Endodermal cell (in vitro differentiated cells): ENCODE results near the gene ITGA5. TPM values are rescaled to one million over a fixed set of nuclear protein-coding genes. Genes with fewer than 3 reads are reported as not detected.

Experiments used
- DNase-seq: peaks from one replicate; pipeline ENCODE4 v3.0.0-alpha.2; 2017
- H3K27ac ChIP-seq: 2 replicates; pipeline ENCODE4 v1.5.1; 2013; ENCODE audit warnings: mild to moderate bottlenecking, low read depth, low read length, moderate library complexity
- H3K27me3 ChIP-seq: 2 replicates; pipeline ENCODE4 v1.6.1; 2013; ENCODE audit warnings: mild to moderate bottlenecking, low read length, moderate library complexity; ENCODE audit not compliant: insufficient read depth, control insufficient read depth, poor library complexity, severe bottlenecking
- H3K36me3 ChIP-seq: 2 replicates; pipeline ENCODE4 v1.7.0; 2013; ENCODE audit warnings: mild to moderate bottlenecking, low read length, moderate library complexity; ENCODE audit not compliant: control insufficient read depth, insufficient read depth
- H3K4me1 ChIP-seq: one replicate; pipeline ENCODE4 v1.7.0; 2013; ENCODE audit warnings: low read length; ENCODE audit not compliant: control insufficient read depth, insufficient read depth
- H3K4me3 ChIP-seq: 2 replicates; pipeline ENCODE4 v1.5.1; 2013; ENCODE audit warnings: mild to moderate bottlenecking, low read length, moderate library complexity
- H3K9ac ChIP-seq: 2 replicates; pipeline ENCODE4 v1.6.1; 2013; ENCODE audit warnings: mild to moderate bottlenecking, low read length, moderate library complexity; ENCODE audit not compliant: poor library complexity, severe bottlenecking; ENCODE audit errors: extremely low read depth
- H3K9me3 ChIP-seq: 2 replicates; pipeline ENCODE4 v1.6.1; 2013; ENCODE audit warnings: mild to moderate bottlenecking, low read length, moderate library complexity; ENCODE audit not compliant: control insufficient read depth
- H3K27ac Mint-ChIP-seq: 2 replicates; pipeline ENCODE4 v1.8.0; 2020; ENCODE audit warnings: mixed read lengths
- H3K27me3 Mint-ChIP-seq: 2 replicates; pipeline ENCODE4 v1.8.0; 2021; ENCODE audit warnings: mild to moderate bottlenecking, mixed read lengths; ENCODE audit not compliant: insufficient read depth
- H3K36me3 Mint-ChIP-seq: 2 replicates; pipeline ENCODE4 v1.8.0; 2020; ENCODE audit warnings: low read depth, mixed read lengths
- H3K4me1 Mint-ChIP-seq: 2 replicates; pipeline ENCODE4 v1.8.0; 2020; ENCODE audit warnings: mixed read lengths
- H3K4me3 Mint-ChIP-seq: 2 replicates; pipeline ENCODE4 v1.8.0; 2020; ENCODE audit warnings: mild to moderate bottlenecking, moderate library complexity, mixed read lengths
- H3K9me3 Mint-ChIP-seq: 2 replicates; pipeline ENCODE4 v1.8.0; 2020; ENCODE audit warnings: mild to moderate bottlenecking, mixed read lengths
- CTCF ChIP-seq: fragments of 200-600 bp; sonication (generic); conservative IDR thresholded peaks from 2 replicates; pipeline ENCODE4 v1.5.0; 2021; ENCODE audit warnings: antibody characterized with exemption, mild to moderate bottlenecking
- WGBS, 2 experiments: methylation state at CpG; one replicate each; pipeline versions ENCODE4 v1.1.5 to v1.1.7; 2013; ENCODE audit warnings: missing lambda C conversion rate in 2 of 2, mixed read lengths in 1 of 2; ENCODE audit not compliant: insufficient coverage in 1 of 2, insufficient read length in 1 of 2; 5-methylcytosine and 5-hydroxymethylcytosine counted together
- total RNA-seq, 2 donors: library from RNA; stranded (reverse); fragmentation: NEBNext Ultra II Directional in 1 of 2; extraction: Animal tissue kit (Norgen Biotek cat#: 25700) in 1 of 2; gene quantifications; 2 replicates in 1 of 2; 3 replicates in 1 of 2; pipeline ENCODE4 v1.2.1, GENCODE V29; 2021

ITGA5 gene
- total RNA-seq, 2 donors from 2014 or later, result 189 to 243 TPM

GRCh38 chr12:54455760-54456469 lies 36.8 kb upstream of the ITGA5 start:
- no peak for TF ChIP-seq CTCF
- Histone ChIP-seq H3K27me3 (peaks cover 60% of the 10 kb centered on the region), H3K36me3 (no peaks in the 10 kb centered on the region), H3K9ac (no peak overlapping the region), H3K4me1 (no peaks in the 10 kb centered on the region), H3K9me3 (no peaks in the 10 kb centered on the region), H3K27ac (no peak overlapping the region), H3K4me3 (no peak overlapping the region)
- Mint-ChIP-seq H3K36me3 (no peaks in the 10 kb centered on the region), H3K4me3 (no peak overlapping the region), H3K9me3 (no peaks in the 10 kb centered on the region), H3K27ac (no peak overlapping the region), H3K4me1 (peaks cover 30% of the 10 kb centered on the region), H3K27me3 (peaks cover 97% of the 10 kb centered on the region)
- DNase-seq, result no peak

- Histone ChIP-seq H3K27me3 (peaks cover 77% of the 10 kb centered on the region), H3K9ac (no peak overlapping the region), H3K27ac (no peak overlapping the region), H3K4me1 (no peaks in the 10 kb centered on the region), H3K4me3 (no peak overlapping the region), H3K9me3 (no peaks in the 10 kb centered on the region), H3K36me3 (no peaks in the 10 kb centered on the region)
- peak overlapping the region; percentile 44 for H3K27ac Mint-ChIP-seq
- H3K27me3 Mint-ChIP-seq, result peaks cover 97% of the 10 kb centered on the region
- H3K4me3 Mint-ChIP-seq, result peak overlapping the region; percentile 2
- peaks cover 30% of the 10 kb centered on the region for H3K4me1 Mint-ChIP-seq
- no peaks in the 10 kb centered on the region for H3K9me3 Mint-ChIP-seq
- no peaks in the 10 kb centered on the region for H3K36me3 Mint-ChIP-seq
- TF ChIP-seq CTCF, result no peak
- peak; percentile 71 for DNase-seq
Observed at GRCh38 chr12:54452628-54453027, 33.6 kb upstream of the ITGA5 start.

- Mint-ChIP-seq H3K9me3 (no peaks in the 10 kb centered on the region), H3K4me3 (no peak overlapping the region), H3K27ac (no peak overlapping the region), H3K27me3 (peaks cover 95% of the 10 kb centered on the region), H3K36me3 (no peaks in the 10 kb centered on the region), H3K4me1 (peaks cover 13% of the 10 kb centered on the region)
- H3K27me3 ChIP-seq, result peaks cover 87% of the 10 kb centered on the region
- no peaks in the 10 kb centered on the region for H3K9me3 ChIP-seq
- H3K4me1 ChIP-seq, result no peaks in the 10 kb centered on the region
- no peak overlapping the region for H3K27ac ChIP-seq
- no peak for DNase-seq
- 81 to 86% methylated on average over 3 to 4 of the region's 4 CpGs for WGBS, 2 experiments
- no peak overlapping the region for H3K9ac ChIP-seq
- TF ChIP-seq CTCF, result no peak
- no peak overlapping the region for H3K4me3 ChIP-seq
- H3K36me3 ChIP-seq, result no peaks in the 10 kb centered on the region
Observed at GRCh38 chr12:54448344-54448743, 29.3 kb upstream of the ITGA5 start.
